GM11168 (cell line): ENCODE results near the gene C6orf89.

ENCODE experiments used
- in situ Hi-C: fragments of 300-500 bp; cut with MboI; formaldehyde crosslinking; loops from one replicate; pipeline ENCODE4 v1.12.0; 2022; ENCODE audit warnings: low sequenced_read_pairs; ENCODE audit not compliant: unreplicated experiment

The C6orf89 gene

DNA sequence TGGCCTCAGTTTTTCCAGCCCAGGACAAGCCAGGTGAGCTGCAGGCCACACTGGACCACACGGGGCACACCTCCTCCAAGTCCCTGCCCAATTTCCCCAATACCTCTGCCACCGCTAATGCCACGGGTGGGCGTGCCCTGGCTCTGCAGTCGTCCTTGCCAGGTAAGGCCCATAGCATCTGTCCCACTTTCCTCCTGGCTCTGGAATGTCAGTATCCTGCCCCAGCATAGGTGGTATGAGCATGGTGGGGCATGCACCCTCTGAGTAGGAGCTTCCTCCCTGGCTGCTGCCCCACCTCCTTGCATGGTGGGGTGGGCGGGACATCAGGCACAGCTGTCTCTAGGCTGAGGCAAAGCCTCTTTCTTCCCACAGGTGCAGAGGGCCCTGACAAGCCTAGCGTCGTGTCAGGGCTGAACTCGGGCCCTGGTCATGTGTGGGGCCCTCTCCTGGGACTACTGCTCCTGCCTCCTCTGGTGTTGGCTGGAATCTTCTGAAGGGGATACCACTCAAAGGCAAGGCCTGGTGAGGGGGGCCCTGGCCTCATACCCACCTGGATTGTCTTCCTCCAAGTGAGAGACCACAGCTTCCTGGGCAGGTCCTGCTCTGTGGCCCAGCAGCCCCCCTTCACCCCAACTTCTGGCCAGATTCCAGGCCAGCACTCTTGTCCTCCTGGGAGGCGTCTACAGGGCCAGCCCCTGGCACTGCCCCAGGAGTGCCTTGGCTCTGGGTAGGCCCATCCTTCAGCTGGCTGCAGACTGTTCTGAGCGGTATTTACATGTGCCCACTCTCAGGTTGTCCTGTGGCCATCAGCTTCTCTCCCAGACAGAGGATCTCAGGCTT, 77.9 kb downstream of the C6orf89 start:
- in situ Hi-C loops, result no loop called here

DNA sequence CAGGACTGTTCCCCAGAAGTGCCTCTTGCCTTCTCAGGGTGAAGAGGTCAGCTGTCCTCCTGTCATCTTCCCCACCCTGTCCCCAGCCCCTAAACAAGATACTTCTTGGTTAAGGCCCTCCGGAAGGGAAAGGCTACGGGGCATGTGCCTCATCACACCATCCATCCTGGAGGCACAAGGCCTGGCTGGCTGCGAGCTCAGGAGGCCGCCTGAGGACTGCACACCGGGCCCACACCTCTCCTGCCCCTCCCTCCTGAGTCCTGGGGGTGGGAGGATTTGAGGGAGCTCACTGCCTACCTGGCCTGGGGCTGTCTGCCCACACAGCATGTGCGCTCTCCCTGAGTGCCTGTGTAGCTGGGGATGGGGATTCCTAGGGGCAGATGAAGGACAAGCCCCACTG, 78.6 kb downstream of the C6orf89 start:
- in situ Hi-C loops, result no loop called here

DNA sequence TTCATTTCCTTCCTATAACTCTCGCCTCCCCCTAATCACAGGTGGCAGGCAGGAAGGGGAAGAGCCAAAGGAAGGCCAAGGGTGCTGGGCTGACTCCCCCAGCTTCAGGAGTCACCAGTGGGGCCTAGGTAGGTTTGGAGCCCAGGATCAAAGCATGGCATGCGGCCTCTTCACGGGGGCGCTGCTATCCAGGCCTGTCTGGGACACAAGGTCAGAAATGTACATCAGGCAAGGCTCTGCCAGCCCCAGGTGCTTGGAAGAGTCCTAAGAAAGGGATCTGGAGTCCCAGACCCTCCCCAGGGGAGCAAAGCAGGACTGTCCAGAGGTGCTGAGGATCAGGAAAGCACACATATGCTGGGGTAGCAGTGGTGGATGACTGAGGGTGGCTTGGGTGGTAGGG, 79.2 kb downstream of the C6orf89 start:
- in situ Hi-C loops, result no loop called here

DNA sequence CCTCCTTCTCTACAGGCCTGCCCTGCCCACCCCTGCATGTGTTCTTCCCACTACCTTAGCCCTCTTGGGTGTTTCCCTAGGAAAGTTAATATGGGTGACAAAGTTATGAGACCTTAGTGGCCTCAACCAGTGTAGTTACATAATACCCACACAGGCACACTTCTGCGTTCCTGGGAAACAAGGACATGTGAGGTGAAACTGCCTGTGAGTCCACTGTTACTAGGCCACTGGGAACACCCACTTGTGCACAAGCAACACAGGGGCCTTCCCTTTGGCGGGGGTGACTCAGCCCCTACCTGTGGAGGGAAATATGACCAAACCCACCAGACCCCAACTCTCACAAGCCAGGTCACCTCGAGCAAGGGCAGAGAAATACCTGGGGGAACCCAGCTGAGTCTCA, 81.5 kb downstream of the C6orf89 start:
- in situ Hi-C loops, result no loop called here

DNA sequence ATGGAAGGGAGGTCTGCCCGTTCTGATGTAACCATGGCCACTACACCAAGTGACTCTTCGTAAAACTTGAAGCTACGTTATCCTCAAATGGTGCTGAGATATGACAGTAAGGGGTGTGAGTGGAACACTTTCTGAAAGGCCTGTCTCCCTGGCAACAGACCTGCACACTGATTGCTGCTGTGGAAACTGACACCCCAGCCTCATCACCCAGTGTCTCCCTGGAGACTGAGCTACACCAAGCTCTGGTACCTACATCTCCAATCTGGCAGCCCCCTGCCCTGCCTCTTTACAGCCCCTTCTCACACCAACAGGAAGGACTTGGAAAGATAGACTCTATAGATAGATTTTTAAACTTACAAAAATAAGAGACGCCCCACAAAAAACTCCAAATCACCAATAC, 82.0 kb downstream of the C6orf89 start:
- in situ Hi-C loops, result no loop called here

DNA sequence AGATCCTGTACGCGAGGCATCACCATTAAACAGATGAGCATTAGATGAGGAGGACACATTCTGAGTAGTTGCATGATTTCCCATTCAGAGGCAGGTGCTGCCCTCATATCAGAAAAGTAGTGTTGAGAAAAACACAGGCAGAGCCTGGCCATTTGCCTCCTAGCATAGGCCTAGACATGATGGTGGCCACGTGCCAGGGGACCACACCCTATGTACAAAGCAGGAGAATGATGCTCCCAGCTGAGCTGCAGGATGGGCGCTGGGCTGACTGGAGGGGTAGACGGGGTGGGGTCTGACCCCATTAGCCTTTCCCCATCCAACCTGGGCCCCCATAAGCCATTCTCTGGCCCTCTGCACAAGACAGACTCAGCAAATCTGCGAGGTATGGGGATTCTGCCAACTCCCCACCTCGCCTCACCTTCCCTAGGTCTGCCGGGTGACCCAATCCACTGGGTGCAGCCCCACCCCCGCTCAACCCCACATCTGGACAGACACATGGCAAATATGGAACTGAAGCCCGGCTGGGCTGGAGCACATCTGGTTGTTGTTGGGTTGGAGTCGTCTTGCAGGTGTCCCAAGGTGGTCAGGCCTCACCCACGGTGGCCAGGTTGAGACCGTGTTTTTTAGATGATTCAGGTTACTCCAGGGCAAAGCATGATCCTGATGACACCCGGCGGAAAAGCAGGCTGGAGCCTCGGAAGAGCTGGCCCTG, 82.7 kb downstream of the C6orf89 start:
- in situ Hi-C loops, result no loop called here

DNA sequence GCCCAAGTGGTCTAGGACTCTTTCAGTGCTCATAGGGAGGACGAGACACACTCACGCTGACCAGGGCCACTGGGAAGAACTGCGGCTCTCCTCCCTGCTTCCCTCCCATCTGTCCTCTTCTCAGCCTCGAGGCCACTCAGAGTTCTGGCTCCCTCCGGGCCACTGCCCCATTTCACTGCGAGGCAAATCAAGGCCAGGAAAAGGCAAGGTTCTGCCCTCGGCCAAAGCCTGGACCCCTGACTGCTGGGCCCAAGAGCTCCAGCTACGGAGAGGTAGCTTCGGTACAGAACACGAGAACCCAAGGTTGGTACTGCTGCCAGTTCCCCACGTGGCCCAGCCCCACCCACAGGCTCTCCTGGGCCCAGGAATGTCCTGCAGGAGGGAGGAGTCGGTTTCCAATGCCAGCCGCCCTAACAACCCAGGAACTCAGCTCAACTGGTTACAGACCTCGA, 83.5 kb downstream of the C6orf89 start:
- in situ Hi-C loops, result no loop called here

DNA sequence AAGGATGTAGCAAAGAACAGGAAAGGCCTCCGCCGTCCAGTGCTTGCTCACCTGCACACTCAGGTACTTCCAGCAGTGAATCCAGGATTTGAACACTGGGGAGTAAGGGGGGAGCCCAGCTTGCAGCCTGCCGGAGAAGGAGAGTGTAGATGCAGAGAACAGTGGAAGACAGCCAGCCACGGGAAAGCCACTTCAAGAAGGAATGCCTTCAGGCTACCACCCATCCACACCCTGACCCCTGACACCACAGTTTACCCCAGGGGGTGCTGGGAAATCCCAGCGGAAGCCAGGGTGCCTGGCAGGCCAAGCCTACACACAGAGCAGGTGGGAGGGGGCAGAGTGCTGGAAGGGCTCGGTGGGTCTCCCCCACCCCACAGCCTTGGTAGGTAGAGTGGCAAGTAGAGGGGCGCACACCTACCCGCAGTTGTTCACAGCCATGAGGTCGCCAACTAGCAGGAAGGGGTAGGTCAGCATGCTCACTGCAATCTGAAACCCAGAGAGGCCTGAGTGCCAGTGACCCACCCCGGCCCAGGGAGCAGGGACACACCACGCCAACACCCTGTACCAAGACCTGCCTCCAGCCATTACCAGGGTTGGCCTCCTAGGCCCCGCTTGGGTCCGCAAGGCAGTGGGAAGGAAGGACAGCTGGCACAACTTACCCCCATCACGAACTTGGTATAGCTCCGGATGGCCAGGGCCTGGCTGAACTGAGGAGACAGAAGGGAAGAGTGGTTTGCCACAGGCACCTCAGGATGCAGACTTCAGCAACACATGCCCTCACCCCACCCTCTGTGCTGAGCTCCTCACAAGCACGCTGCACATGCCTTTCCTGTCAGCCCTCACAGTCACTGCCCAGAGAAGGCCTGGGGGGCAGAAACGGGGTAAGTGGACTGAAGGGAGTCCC, 84.5 kb downstream of the C6orf89 start:
- in situ Hi-C loops, result no loop called here

DNA sequence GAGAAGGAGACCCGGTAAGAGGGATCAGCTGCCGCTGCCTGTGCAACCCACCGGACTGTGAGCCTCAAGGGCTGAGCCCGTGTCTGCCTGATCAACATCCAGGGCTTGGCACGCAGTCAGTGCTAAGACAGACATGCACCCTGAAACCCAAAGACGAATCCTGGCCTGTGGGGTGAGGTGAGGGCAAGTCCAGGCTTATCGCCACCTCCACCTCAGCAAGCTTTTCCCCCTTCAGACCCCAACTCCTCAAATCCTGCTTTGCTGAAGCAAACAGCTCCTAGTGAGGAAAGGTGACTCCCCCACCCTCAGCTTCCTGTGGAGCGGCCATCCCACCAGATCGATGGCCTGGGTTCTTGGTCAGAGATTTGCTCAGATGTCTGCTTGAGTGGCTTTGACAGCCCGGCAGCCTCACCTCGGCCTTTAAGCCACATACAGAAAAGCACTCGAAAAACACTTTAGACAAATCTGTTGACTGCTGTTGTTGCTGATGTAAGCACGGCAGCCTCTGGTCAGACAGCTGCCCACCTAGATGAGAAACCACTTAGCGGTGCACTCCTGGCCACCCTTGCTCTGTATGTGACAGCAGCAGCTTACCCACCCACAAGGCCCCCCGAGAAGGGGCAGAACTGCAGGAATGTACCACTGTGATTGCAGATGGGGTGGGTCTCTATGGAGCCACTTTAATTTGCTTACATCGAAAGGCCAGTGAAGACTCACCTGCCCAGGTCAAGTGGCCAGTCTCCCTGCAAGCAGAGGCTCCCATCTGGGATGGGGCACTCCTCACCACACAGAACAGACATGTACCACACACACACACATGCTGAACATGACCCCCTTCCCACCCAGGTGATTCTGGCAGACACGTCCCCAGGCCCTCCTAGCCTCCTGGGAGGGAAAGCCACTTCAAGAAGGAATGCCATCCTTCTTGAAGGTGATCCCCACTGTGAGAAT, 85.4 kb downstream of the C6orf89 start:
- in situ Hi-C loops, result no loop called here

DNA sequence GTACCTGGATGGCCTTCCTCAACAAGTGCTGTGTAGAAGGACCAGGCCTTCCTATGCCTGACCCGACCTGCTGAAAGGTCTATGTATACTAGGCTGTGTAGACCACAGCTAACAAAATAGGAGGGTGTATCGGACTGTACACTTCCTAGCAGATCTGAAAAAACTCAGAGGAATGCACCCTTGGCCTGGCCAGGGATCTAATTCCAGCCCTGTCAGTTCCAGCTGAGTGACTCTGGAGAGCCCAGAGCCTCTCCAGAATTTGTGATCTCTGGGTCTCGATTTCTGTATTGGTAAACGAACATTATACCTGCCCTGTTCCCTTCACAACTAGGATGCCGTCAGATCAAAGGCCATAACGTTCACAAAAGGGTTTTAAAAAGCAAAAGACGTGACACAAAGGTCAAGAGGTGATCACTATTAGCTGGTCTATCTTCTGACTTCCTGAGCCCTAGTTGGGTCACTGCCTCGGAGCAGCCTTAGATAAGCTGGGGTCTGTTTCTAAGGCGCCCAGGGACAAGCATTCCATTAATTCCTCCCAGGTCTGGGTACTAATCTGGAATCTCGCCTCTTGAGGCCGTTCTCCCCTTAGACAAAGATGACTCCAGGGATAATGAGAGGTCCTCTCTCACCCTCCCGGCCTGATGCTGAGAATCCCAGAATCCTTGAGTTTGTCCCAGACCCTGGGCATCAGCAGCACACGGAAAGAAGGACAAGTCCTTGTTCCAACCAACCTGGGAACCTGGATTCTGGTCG, 86.3 kb downstream of the C6orf89 start:
- in situ Hi-C loops, result no loop called here

DNA sequence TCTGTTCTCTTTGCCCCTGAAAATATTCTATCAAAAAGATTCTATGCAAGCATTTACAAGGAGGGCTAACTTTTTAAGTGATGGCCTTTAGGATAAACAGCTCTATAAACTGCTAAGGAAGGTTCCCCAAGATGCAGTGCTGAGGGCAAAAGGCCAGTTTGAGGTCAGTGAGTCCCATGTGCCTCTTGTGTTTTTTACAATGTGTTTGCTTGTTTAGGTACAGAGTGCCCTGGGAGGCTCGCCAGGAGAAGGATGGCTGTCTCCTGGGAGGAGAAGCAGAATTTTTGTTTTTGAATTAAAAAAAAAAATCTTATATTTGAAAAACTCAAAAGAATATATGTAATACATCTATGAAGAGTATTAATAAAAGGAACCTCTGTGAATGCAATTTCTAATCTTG, 87.4 kb downstream of the C6orf89 start:
- in situ Hi-C loops, result no loop called here

DNA sequence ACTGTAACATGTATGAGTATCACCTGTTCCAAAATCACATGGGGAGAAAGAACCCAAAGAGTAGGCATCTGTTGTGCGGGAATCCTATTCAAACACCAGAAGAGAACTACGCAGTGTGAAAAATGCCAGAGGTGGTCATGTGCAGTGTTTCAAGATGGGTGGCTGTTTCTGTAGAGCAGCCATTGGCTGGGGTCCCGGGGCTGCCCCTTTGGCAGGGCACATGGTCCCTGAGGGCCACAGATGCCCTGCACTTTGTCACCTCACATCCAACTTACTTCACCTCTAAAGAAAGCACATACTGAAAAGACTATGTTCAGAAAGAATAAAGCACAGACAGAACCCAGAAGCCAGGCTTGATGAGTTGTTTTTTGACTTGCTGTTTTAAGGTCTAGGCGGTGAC, 87.9 kb downstream of the C6orf89 start:
- in situ Hi-C loops, result no loop called here

DNA sequence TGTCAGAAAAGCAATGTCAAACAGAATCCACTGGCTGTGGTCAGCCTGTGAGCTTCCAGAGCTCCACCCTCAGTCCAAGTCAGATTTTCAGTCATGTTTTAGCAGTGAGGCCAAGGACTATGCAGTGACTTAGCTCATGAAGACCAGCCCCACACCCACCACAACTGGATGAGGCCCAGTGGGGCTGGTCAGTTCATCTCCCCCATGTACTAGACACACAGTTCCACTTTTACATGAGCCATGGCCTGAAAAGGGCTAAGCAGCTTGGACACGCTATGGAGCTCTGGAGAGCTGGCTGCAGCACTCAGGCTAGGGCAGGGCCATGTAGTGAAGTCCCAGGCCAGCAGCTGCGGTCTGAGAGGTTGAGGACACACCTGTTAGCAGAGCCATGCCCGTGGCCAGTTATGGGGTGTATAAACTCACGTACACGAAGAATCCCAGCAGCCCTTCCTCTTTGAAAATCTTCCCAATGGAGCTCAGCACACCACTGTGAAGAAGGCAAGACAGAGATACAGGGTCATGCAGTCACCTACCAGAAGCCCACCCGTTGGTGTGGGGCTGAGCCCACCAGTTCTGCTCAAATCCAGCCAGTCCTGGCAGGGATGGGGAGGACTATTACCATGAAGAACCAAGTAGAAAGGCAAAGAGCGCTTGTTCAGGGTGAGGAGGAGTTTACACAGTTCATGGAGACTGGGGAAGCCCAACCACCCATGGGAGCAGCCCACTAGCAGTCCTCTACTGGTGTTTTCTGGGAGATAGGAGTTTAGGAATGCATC, 89.7 kb downstream of the C6orf89 start:
- in situ Hi-C loops, result no loop called here

DNA sequence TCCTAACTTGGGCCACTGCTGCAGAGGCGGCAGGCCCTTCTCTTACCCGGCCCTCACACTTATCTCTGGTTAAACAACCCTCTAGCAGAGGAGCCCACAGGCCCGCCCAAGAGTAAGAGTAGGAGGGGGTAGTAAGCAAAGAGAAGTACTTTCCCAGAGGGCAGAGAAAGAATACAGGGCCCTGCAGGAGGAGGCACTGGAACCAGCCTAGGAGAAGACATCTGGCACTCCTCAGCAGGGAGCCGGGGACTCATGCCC, 90.2 kb downstream of the C6orf89 start:
- in situ Hi-C loops, result no loop called here

DNA sequence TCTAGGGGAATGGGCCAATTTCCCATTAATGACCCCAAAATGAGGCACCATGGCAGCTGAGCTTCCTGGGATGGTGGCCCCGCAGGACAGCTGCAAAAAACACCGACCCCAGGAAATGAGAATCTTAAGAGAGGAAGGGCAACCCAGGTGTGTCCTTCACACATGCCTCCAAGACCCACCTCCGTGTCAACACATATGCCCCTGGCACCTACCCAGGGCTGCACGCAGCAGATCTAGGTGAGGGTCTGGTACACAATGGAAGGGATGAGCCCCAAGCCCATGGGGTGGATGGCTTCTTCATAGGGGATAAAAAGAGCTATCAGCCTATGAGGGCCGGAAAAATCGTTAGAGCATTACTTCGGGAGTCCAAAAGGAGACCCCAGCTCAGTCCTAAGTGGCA, 90.8 kb downstream of the C6orf89 start:
- in situ Hi-C loops, result no loop called here

DNA sequence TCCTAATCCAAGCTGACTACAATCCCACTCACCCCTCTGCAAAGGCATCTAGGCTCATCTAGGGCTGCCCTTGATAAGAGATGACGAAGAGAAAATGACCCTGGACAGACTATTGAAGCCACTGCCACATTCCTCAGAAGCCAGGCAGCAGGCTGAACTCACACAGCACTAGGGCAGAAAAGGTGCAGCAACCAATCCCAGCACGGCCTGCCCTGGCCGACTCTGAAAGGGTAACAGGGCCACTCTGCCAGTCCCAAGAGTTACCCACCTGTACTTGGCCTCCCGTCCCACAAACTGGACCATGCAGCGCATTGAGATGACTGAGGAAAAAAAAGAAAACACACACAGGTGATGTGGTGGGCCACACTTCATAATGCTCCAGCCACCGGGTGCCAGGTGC, 91.2 kb downstream of the C6orf89 start:
- in situ Hi-C loops, result no loop called here

DNA sequence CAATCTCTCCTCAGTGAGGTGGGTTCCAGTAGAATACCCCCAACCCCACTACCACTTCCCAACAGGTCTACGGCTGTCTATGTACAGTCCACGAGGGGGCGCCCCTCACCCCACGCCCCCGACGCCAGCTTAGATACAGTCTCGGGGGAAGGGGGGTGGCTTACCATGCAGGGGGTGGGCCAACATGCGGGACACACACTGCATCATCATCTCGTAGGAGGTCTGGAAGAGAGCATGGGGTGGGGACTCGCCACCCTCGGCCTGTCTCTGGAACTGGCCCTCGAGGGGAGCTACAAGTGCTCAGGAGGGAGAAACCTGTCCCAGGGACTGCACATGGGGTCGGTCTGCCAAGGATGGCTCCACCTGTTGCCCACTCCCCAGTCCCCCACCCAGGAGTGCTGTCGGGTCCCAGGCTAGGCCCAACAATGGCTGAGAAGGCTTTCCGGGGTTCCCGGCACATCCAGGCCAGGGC, 91.8 kb downstream of the C6orf89 start:
- in situ Hi-C loops, result no loop called here
